ENCODE measurements around the gene ELF2. TPM values are rescaled to one million over a fixed set of nuclear protein-coding genes. Genes with fewer than 3 reads are reported as not detected.
"Not testable (repeated sequence)": the region's sequence is repeated elsewhere in the genome, so short reads cannot be mapped to it uniquely, and the experiment has no call there.

The ELF2 gene
- total RNA-seq, 1 experiment from 2014 or later: 26.5 TPM

GRCh38 chr4:139164731-139165130 lies 12.3 kb downstream of the ELF2 start:
- intact Hi-C loops (cut with micrococcal nuclease): loop anchor here (5.0 kb wide), 2 partner anchors 132 to 147 kb away; partner anchors contain the start of gene NOCT
- POLR2A ChIA-PET: interaction anchor here (4.2 kb wide), 1 partner anchor 13 kb away, joined by 72 read pairs; the partner anchor contains the start of gene ELF2
- H3K4me1 Mint-ChIP-seq (ENCODE audit: insufficient read depth, unreplicated experiment): peaks cover 26% of the 10 kb centered on the region

GRCh38 chr4:139163806-139164206 lies 13.2 kb downstream of the ELF2 start:
- POLR2A ChIA-PET: interaction anchor here (1.2 kb wide), 1 partner anchor 63 kb away, joined by 4 read pairs; no protein-coding TSS in a partner anchor

More at GRCh38 chr4:139164731-139165130, 12.3 kb downstream of the ELF2 start:
- no TSS peak for BruUV-seq (replicated peaks)
- Mint-ChIP-seq H3K36me3 (ENCODE audit: insufficient read depth, unreplicated experiment) (peaks cover 2% of the 10 kb centered on the region), H3K4me3 (ENCODE audit: unreplicated experiment) (no peak overlapping the region), H3K27me3 (ENCODE audit: insufficient read depth, unreplicated experiment) (no peaks in the 10 kb centered on the region), H3K27ac (ENCODE audit: low read depth, unreplicated experiment) (no peak overlapping the region), H3K9me3 (ENCODE audit: unreplicated experiment) (no peaks in the 10 kb centered on the region)
- CTCF ChIA-PET: interaction anchor here (0.6 to 0.9 kb wide), 3 partner anchors 10 to 66 kb away, joined by 3 to 4 read pairs (median 3); no protein-coding TSS in a partner anchor
- no peak for DNase-seq (ENCODE audit: unreplicated experiment)
- TF ChIP-seq CTCF (IDR thresholded peaks at IDR 0.05; ENCODE audit: unreplicated experiment): no peak

GRCh38 chr4:139157977-139158376 lies 19.0 kb downstream of the ELF2 start:
- H3K27me3 Mint-ChIP-seq (ENCODE audit: insufficient read depth, unreplicated experiment); H3K27ac Mint-ChIP-seq (ENCODE audit: low read depth, unreplicated experiment); DNase-seq (ENCODE audit: unreplicated experiment); BruUV-seq (replicated peaks); H3K9me3 Mint-ChIP-seq (ENCODE audit: unreplicated experiment); H3K4me3 Mint-ChIP-seq (ENCODE audit: unreplicated experiment); intact Hi-C loops (cut with micrococcal nuclease): not testable (repeated sequence)
- ChIA-PET POLR2A (interaction anchor here (1.1 kb wide), 1 partner anchor 9 kb away, joined by 3 read pairs; no protein-coding TSS in a partner anchor), CTCF (interaction anchor here (0.6 kb wide), 1 partner anchor 62 kb away, joined by 3 read pairs; no protein-coding TSS in a partner anchor)
- H3K4me1 Mint-ChIP-seq (ENCODE audit: insufficient read depth, unreplicated experiment): peaks cover 12% of the 10 kb centered on the region
- H3K36me3 Mint-ChIP-seq (ENCODE audit: insufficient read depth, unreplicated experiment): peaks cover 11% of the 10 kb centered on the region

More at GRCh38 chr4:139163806-139164206, 13.2 kb downstream of the ELF2 start:
- intact Hi-C loops (cut with micrococcal nuclease): no loop called here
- no peak overlapping the region for H3K27ac Mint-ChIP-seq (ENCODE audit: low read depth, unreplicated experiment)
- CTCF ChIA-PET: interaction anchor here (0.6 kb wide), 1 partner anchor 9 kb away, joined by 3 read pairs; no protein-coding TSS in a partner anchor
- H3K36me3 Mint-ChIP-seq (ENCODE audit: insufficient read depth, unreplicated experiment): peaks cover 8% of the 10 kb centered on the region
- H3K4me3 Mint-ChIP-seq (ENCODE audit: unreplicated experiment): no peak overlapping the region
- H3K4me1 Mint-ChIP-seq (ENCODE audit: insufficient read depth, unreplicated experiment): peaks cover 29% of the 10 kb centered on the region
- TF ChIP-seq CTCF (IDR thresholded peaks at IDR 0.05; ENCODE audit: unreplicated experiment): no peak
- H3K27me3 Mint-ChIP-seq (ENCODE audit: insufficient read depth, unreplicated experiment): no peaks in the 10 kb centered on the region
- no TSS peak for BruUV-seq (replicated peaks)
- no peaks in the 10 kb centered on the region for H3K9me3 Mint-ChIP-seq (ENCODE audit: unreplicated experiment)
- no peak for DNase-seq (ENCODE audit: unreplicated experiment)

- DNase-seq (ENCODE audit: unreplicated experiment): no peak
- no TSS peak for BruUV-seq (replicated peaks)
- H3K9me3 Mint-ChIP-seq (ENCODE audit: unreplicated experiment): no peaks in the 10 kb centered on the region
- no peak for TF ChIP-seq CTCF (IDR thresholded peaks at IDR 0.05; ENCODE audit: unreplicated experiment)
- H3K27me3 Mint-ChIP-seq (ENCODE audit: insufficient read depth, unreplicated experiment): no peaks in the 10 kb centered on the region
- POLR2A ChIA-PET: interaction anchor here (0.6 to 1.7 kb wide), 7 partner anchors 11 to 140 kb away, joined by 3 to 8 read pairs (median 3); partner anchors contain the start of gene NOCT
- no peak overlapping the region for H3K27ac Mint-ChIP-seq (ENCODE audit: low read depth, unreplicated experiment)
- H3K36me3 Mint-ChIP-seq (ENCODE audit: insufficient read depth, unreplicated experiment): peaks cover 11% of the 10 kb centered on the region
- CTCF ChIA-PET: interaction anchor here (0.6 to 2.8 kb wide), 5 partner anchors 9 to 142 kb away, joined by 3 to 15 read pairs (median 4); no protein-coding TSS in a partner anchor
- H3K4me3 Mint-ChIP-seq (ENCODE audit: unreplicated experiment): no peak overlapping the region
- intact Hi-C loops (cut with micrococcal nuclease): no loop called here
- peaks cover 12% of the 10 kb centered on the region for H3K4me1 Mint-ChIP-seq (ENCODE audit: insufficient read depth, unreplicated experiment)
These were observed 22.0 kb downstream of the ELF2 start for GRCh38 chr4:139154952-139155557.

All from MCF 10A (cell line).